ENCODE measurements around the gene DLST.
"Not testable (repeated sequence)": the region's sequence is repeated elsewhere in the genome, so short reads cannot be mapped to it uniquely, and the experiment has no call there.

Gene DLST

GRCh38 chr14:74924061-74924460 lies 42.3 kb downstream of the DLST start:
- Histone ChIP-seq H3K36me3 (no peaks in the 10 kb centered on the region), H3K4me3 (ENCODE audit: low read depth in 1 of 2, low read length in 1 of 2) (no peak overlapping the region), H3K4me1 (ENCODE audit: control insufficient read depth in 1 of 2, insufficient read depth in 1 of 2, low read depth in 1 of 2, low read length in 1 of 2) (peaks cover 3 to 7% of the 10 kb centered on the region in 2 experiments), H3K9me3 (no peaks in the 10 kb centered on the region), H3K27ac (no peak overlapping the region), H3K27me3 (peaks cover 45% of the 10 kb centered on the region)
- TF ChIP-seq CTCF (IDR thresholded peaks at IDR 0.05): no peak

GRCh38 chr14:74927225-74927624 lies 45.5 kb downstream of the DLST start:
- no peak overlapping the region for H3K4me3 ChIP-seq (ENCODE audit: low read depth in 1 of 2, low read length in 1 of 2)
- TF ChIP-seq CTCF (IDR thresholded peaks at IDR 0.05): no peak
- no peaks in the 10 kb centered on the region for H3K36me3 ChIP-seq
- H3K27me3 ChIP-seq: peaks cover 39% of the 10 kb centered on the region
- H3K27ac ChIP-seq: no peak overlapping the region
- H3K4me1 ChIP-seq (ENCODE audit: control insufficient read depth in 1 of 2, insufficient read depth in 1 of 2, low read depth in 1 of 2, low read length in 1 of 2): peaks cover 3 to 7% of the 10 kb centered on the region in 2 experiments
- no peaks in the 10 kb centered on the region for H3K9me3 ChIP-seq

DNA sequence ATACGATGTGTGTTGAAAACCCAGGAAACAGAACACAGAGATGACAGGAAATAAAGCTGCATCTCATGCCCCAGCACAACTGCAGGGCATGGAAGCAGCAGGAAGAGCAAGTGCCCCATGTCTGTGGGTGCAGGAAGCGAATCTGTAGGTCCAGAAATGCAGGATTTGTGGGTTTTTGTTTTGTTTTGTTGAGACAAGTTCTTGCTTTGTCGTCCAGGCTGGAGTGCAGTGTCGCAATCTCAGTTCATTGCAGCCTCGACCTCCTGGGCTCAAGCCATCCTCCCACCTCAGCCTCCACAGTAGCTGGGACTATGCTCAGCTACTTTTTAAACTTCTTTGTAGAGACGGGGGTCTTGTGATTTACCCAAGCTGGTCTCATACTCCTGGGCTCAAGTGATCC lies 47.5 kb downstream of the DLST start:
- Histone ChIP-seq H3K4me3 (ENCODE audit: low read depth in 1 of 2, low read length in 1 of 2) (no peak overlapping the region), H3K27ac (no peak overlapping the region), H3K27me3 (peaks cover 39% of the 10 kb centered on the region), H3K36me3 (no peaks in the 10 kb centered on the region), H3K4me1 (ENCODE audit: control insufficient read depth in 1 of 2, insufficient read depth in 1 of 2, low read depth in 1 of 2, low read length in 1 of 2) (peaks cover 0 to 3% of the 10 kb centered on the region in 2 experiments), H3K9me3 (no peaks in the 10 kb centered on the region)
- no peak for TF ChIP-seq CTCF (IDR thresholded peaks at IDR 0.05)

- not testable (repeated sequence) for H3K4me3 ChIP-seq (ENCODE audit: low read depth in 1 of 2, low read length in 1 of 2); H3K4me1 ChIP-seq (ENCODE audit: control insufficient read depth in 1 of 2, insufficient read depth in 1 of 2, low read depth in 1 of 2, low read length in 1 of 2); H3K9me3 ChIP-seq; H3K27ac ChIP-seq; H3K36me3 ChIP-seq
- H3K27me3 ChIP-seq: peaks cover 30% of the 10 kb centered on the region
Observed at GRCh38 chr14:74931744-74932143, 50.0 kb downstream of the DLST start.

GRCh38 chr14:74932401-74932901 lies 50.7 kb downstream of the DLST start:
- H3K27ac ChIP-seq: no peak overlapping the region
- H3K4me1 ChIP-seq (ENCODE audit: control insufficient read depth in 1 of 2, insufficient read depth in 1 of 2, low read depth in 1 of 2, low read length in 1 of 2): peaks cover 0 to 3% of the 10 kb centered on the region in 2 experiments
- H3K27me3 ChIP-seq: peaks cover 30% of the 10 kb centered on the region
- no peaks in the 10 kb centered on the region for H3K9me3 ChIP-seq
- TF ChIP-seq CTCF (IDR thresholded peaks at IDR 0.05): no peak
- no peak overlapping the region for H3K4me3 ChIP-seq (ENCODE audit: low read depth in 1 of 2, low read length in 1 of 2)
- H3K36me3 ChIP-seq: no peaks in the 10 kb centered on the region

GRCh38 chr14:74932936-74933335 lies 51.2 kb downstream of the DLST start:
- H3K27ac ChIP-seq; H3K4me3 ChIP-seq (ENCODE audit: low read depth in 1 of 2, low read length in 1 of 2); H3K36me3 ChIP-seq; H3K9me3 ChIP-seq; H3K4me1 ChIP-seq (ENCODE audit: control insufficient read depth in 1 of 2, insufficient read depth in 1 of 2, low read depth in 1 of 2, low read length in 1 of 2): not testable (repeated sequence)
- H3K27me3 ChIP-seq: peaks cover 30% of the 10 kb centered on the region

DNA sequence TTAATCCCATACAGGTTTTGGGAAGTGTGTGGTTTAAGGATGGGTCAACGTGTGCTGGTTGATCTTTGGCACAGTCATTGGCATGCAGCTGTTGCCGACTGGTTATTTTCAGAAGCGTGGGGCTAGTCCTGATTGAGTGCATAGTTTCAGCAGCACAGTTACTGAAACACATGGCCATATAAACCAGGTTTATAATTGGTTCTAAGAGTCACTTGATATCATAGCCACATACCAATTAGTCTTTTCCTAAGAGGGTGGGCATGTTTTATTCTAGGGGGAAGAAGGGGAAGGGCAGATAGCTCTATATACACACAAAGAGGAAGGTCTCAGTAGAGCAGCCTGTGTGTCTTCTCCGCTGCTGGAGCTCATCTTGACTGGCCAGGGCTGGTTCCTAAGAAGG lies 52.3 kb downstream of the DLST start:
- H3K27me3 ChIP-seq: peaks cover 30% of the 10 kb centered on the region

More for the DNA sequence above, 52.3 kb downstream of the DLST start:
- Histone ChIP-seq H3K4me3 (ENCODE audit: low read depth in 1 of 2, low read length in 1 of 2) (no peak overlapping the region), H3K9me3 (no peaks in the 10 kb centered on the region), H3K36me3 (no peaks in the 10 kb centered on the region), H3K4me1 (ENCODE audit: control insufficient read depth in 1 of 2, insufficient read depth in 1 of 2, low read depth in 1 of 2, low read length in 1 of 2) (peaks cover 0 to 3% of the 10 kb centered on the region in 2 experiments), H3K27ac (no peak overlapping the region)
- TF ChIP-seq CTCF (IDR thresholded peaks at IDR 0.05): no peak

Data from neutrophil (primary cell).